AG09309 (cell line): ENCODE data around the gene MAP10.

ENCODE experiments used
- DNase-seq: peaks from one replicate; pipeline ENCODE4 v3.0.0-alpha.2; 2010; ENCODE audit warnings: low read depth
- H3K4me3 ChIP-seq: 2 replicates; pipeline ENCODE4 v1.5.1; 2011; ENCODE audit warnings: mild to moderate bottlenecking, low read depth, low read length, moderate library complexity; ENCODE audit not compliant: control insufficient read depth
- TF ChIP-seq, protein P1 (sequence below): IDR thresholded peaks from 2 replicates; pipeline ENCODE4 v1.5.1; 2011; ENCODE audit warnings: mild to moderate bottlenecking, low read depth, low read length, inconsistent platforms; ENCODE audit not compliant: insufficient read depth, control insufficient read depth; ENCODE audit errors: missing control alignments

The MAP10 gene

DNA sequence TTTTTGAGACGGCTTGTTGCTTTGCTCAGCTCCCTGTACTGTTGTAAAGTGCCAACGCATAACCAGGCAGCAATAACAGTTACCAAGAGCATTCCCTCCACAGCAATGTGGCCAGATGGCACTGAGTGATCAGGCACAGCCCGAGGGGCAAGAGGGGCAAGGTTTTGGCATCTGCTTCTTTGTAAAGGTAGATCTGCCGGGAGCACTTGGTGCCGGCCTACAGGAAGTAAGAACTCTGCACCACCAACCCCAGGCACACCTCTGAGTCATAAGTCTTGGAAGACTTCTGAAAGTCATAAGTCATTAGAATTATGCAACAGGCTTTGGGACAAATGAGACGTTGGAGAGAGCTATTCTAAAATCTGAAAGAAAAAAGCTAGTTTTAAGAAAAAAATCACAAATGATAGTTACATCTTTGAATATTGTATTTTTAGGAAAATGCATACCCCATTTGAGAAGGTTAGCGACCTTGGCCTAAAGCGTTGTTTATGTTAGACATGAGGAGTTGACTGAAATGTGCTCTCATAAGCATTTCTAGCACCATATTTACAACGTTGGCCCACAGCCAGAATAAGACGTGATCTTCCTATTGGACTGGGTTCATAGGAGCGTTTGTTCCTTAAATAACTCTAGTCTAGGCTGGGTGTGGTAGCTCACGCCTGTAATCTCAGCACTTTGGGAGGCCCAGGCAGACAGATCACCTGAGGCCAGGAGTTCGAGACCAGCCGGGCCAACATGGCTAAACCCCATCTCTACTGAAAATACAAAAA is 37.7 kb upstream of the MAP10 start:
- TF ChIP-seq, protein P1, sequence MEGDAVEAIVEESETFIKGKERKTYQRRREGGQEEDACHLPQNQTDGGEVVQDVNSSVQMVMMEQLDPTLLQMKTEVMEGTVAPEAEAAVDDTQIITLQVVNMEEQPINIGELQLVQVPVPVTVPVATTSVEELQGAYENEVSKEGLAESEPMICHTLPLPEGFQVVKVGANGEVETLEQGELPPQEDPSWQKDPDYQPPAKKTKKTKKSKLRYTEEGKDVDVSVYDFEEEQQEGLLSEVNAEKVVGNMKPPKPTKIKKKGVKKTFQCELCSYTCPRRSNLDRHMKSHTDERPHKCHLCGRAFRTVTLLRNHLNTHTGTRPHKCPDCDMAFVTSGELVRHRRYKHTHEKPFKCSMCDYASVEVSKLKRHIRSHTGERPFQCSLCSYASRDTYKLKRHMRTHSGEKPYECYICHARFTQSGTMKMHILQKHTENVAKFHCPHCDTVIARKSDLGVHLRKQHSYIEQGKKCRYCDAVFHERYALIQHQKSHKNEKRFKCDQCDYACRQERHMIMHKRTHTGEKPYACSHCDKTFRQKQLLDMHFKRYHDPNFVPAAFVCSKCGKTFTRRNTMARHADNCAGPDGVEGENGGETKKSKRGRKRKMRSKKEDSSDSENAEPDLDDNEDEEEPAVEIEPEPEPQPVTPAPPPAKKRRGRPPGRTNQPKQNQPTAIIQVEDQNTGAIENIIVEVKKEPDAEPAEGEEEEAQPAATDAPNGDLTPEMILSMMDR, result no peak
- no peak overlapping the region for H3K4me3 ChIP-seq
- DNase-seq, result peak; percentile 57

- TF ChIP-seq, protein P1, result no peak
- DNase-seq, result no peak
- H3K4me3 ChIP-seq, result no peak overlapping the region
Measured at GRCh38 chr1:232768793-232769192, 36.4 kb upstream of the MAP10 start.

DNA sequence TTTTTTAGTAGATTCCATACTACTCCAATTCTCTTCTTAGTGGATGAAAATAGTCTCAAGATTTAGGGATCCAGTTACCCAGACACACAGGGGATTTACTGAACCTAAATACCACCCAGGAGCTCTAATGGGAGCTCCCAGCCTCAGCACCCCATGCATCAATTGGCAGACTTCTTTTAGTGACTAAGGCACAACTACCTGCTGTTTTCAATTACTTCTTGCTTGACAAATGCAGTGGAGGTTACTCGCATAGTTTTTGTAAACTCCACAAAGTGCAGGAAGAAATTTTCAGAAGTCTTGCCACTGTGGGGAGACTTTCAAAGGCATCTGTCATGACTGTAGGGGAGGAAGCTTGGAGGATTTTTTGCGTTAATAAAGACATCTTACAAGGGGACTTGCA is 35.5 kb upstream of the MAP10 start:
- DNase-seq, result peak; percentile 13
- TF ChIP-seq, protein P1, result no peak
- H3K4me3 ChIP-seq, result no peak overlapping the region

GRCh38 chr1:232773752-232774151 is 31.5 kb upstream of the MAP10 start:
- TF ChIP-seq, protein P1, result no peak
- no peak for DNase-seq
- no peak overlapping the region for H3K4me3 ChIP-seq

DNA sequence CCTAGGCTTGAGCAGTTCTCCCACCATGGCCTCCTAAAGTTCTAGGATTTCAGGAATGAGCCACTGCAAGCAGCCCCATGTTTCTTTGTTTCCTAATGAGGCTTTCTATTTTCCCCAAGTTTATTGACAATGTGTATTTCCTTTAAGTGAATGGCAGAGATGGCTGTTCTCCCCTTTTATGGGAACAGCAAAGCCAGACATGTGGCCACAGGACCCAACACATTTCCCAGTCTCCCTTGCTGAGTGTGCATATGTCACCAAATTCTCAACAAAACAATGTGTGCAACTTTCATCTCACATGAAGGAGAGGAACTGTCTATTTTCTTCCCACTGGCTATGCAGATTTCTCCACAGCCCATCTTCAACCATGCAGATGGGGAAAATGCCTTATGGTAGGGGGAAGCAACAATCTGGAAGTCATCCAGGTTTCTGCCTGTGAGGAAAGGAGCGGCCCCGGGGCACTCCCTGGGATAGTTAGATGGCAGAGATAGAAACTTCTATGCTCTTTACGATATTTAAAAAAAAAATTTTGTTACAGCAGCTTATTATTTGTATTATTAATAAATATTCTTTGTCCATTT is 28.6 kb upstream of the MAP10 start:
- DNase-seq, result no peak
- TF ChIP-seq, protein P1, result no peak
- no peak overlapping the region for H3K4me3 ChIP-seq

DNA sequence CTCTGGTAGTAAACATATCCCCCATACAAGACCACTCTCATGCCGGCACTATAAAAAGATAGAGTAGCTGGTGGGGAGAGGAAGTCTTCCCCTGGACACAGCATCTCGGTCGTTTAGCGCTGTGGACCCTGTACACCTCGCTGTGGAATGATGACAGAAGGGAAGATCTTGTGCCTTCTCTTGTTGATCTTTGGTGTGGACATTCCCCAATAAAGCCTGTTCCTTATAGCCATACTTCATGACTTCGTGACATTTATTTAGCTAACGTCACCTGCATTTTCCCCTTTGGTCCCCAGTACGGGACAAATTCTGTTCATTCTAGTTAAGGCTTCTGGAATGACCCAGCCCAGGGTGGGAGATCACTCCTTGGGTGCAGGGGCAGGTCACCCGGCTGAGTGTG is 24.9 kb upstream of the MAP10 start:
- no peak overlapping the region for H3K4me3 ChIP-seq
- no peak for DNase-seq
- TF ChIP-seq, protein P1, result no peak
